ENCODE results near the gene TMC6. TPM values are rescaled to one million over a fixed set of nuclear protein-coding genes. Genes with fewer than 3 reads are reported as not detected.

The TMC6 gene
- total RNA-seq, 1 donor from 2014 or later = 6.9 TPM

- H3K36me3 Mint-ChIP-seq = peaks cover 60% of the 10 kb centered on the region
- Histone ChIP-seq H3F3A (ENCODE audit: low read depth) (no peaks in the 10 kb centered on the region), H3K27me3 (no peaks in the 10 kb centered on the region), H3K9ac (no peak overlapping the region), H3K36me3 (peaks cover 9% of the 10 kb centered on the region), H3K9me3 (ENCODE audit: low read depth) (no peaks in the 10 kb centered on the region), H3K79me2 (ENCODE audit: low read depth) (no peaks in the 10 kb centered on the region), H3K27ac (no peak overlapping the region), H3K4me2 (no peak overlapping the region), H3K4me1 (no peaks in the 10 kb centered on the region), H2AFZ (replicated peaks) (no peak overlapping the region), H3K4me3 (no peak overlapping the region), H4K20me1 (ENCODE audit: low read depth) (no peaks in the 10 kb centered on the region)
- peaks cover 7% of the 10 kb centered on the region for H3K9me3 Mint-ChIP-seq
- peaks cover 6% of the 10 kb centered on the region for H3K27me3 Mint-ChIP-seq (ENCODE audit: insufficient read depth, low read depth)
- TF ChIP-seq CTCF (IDR thresholded peaks at IDR 0.05) = no peak
- TF ChIP-seq EZH2phosphoT487 (IDR thresholded peaks at IDR 0.05) = no peak
- no peak for TF ChIP-seq EZH2 (IDR thresholded peaks at IDR 0.05)
- peaks cover 3% of the 10 kb centered on the region for H3K4me1 Mint-ChIP-seq
- H3K4me3 Mint-ChIP-seq = no peak overlapping the region
- DNase-seq (ENCODE audit: low spot score) = no peak
- peak overlapping the region; percentile 54 for H3K27ac Mint-ChIP-seq
Observed at GRCh38 chr17:78101112-78101511, 27.4 kb downstream of the TMC6 start.

- peaks cover 72% of the 10 kb centered on the region for H3K36me3 Mint-ChIP-seq
- H3K36me3 ChIP-seq = peaks cover 17% of the 10 kb centered on the region
Observed at GRCh38 chr17:78096093-78096492, 32.5 kb downstream of the TMC6 start.

GRCh38 chr17:78095035-78095434 is 33.5 kb downstream of the TMC6 start:
- DNase-seq (ENCODE audit: low spot score) = no peak
- H3K36me3 ChIP-seq = peaks cover 14% of the 10 kb centered on the region
- H3K27ac ChIP-seq = no peak overlapping the region
- no peaks in the 10 kb centered on the region for H3K79me2 ChIP-seq (ENCODE audit: low read depth)
- no peak overlapping the region for H3K4me3 ChIP-seq
- H2AFZ ChIP-seq (replicated peaks) = no peak overlapping the region
- Mint-ChIP-seq H3K36me3 (peaks cover 70% of the 10 kb centered on the region), H3K9me3 (peaks cover 5% of the 10 kb centered on the region), H3K27ac (no peak overlapping the region), H3K4me3 (no peak overlapping the region), H3K4me1 (no peaks in the 10 kb centered on the region), H3K27me3 (ENCODE audit: insufficient read depth, low read depth) (peaks cover 2% of the 10 kb centered on the region)
- H3F3A ChIP-seq (ENCODE audit: low read depth) = no peaks in the 10 kb centered on the region
- TF ChIP-seq EZH2phosphoT487 (IDR thresholded peaks at IDR 0.05) = no peak
- no peak for TF ChIP-seq EZH2 (IDR thresholded peaks at IDR 0.05)
- TF ChIP-seq CTCF (IDR thresholded peaks at IDR 0.05) = no peak
- no peaks in the 10 kb centered on the region for H3K27me3 ChIP-seq
- no peak overlapping the region for H3K4me2 ChIP-seq
- H3K4me1 ChIP-seq = no peaks in the 10 kb centered on the region
- no peaks in the 10 kb centered on the region for H3K9me3 ChIP-seq (ENCODE audit: low read depth)
- H4K20me1 ChIP-seq (ENCODE audit: low read depth) = no peaks in the 10 kb centered on the region
- H3K9ac ChIP-seq = no peak overlapping the region

More at GRCh38 chr17:78096093-78096492, 32.5 kb downstream of the TMC6 start:
- no peak for DNase-seq (ENCODE audit: low spot score)
- no peaks in the 10 kb centered on the region for H3K79me2 ChIP-seq (ENCODE audit: low read depth)
- H3K4me2 ChIP-seq = no peak overlapping the region
- no peaks in the 10 kb centered on the region for H3K27me3 ChIP-seq
- H3K27ac Mint-ChIP-seq = no peak overlapping the region
- no peak overlapping the region for H3K27ac ChIP-seq
- H3K27me3 Mint-ChIP-seq (ENCODE audit: insufficient read depth, low read depth) = peaks cover 2% of the 10 kb centered on the region
- no peaks in the 10 kb centered on the region for H3K4me1 Mint-ChIP-seq
- H3K9me3 ChIP-seq (ENCODE audit: low read depth) = no peaks in the 10 kb centered on the region
- peaks cover 7% of the 10 kb centered on the region for H3K9me3 Mint-ChIP-seq
- no peaks in the 10 kb centered on the region for H3K4me1 ChIP-seq
- H3K4me3 Mint-ChIP-seq = no peak overlapping the region
- no peak overlapping the region for H3K4me3 ChIP-seq
- TF ChIP-seq CTCF (IDR thresholded peaks at IDR 0.05) = no peak
- TF ChIP-seq EZH2phosphoT487 (IDR thresholded peaks at IDR 0.05) = no peak
- no peak for TF ChIP-seq EZH2 (IDR thresholded peaks at IDR 0.05)
- no peak overlapping the region for H3K9ac ChIP-seq
- no peaks in the 10 kb centered on the region for H3F3A ChIP-seq (ENCODE audit: low read depth)
- no peak overlapping the region for H2AFZ ChIP-seq (replicated peaks)
- H4K20me1 ChIP-seq (ENCODE audit: low read depth) = no peaks in the 10 kb centered on the region

Data from neural progenitor cell (in vitro differentiated cells).